ENCODE results near the gene SPTSSB. TPM values are rescaled to one million over a fixed set of nuclear protein-coding genes. Genes with fewer than 3 reads are reported as not detected.

Gene SPTSSB
- total RNA-seq, 2 donors from 2014 or later, result 0.98 to 1.1 TPM

GRCh38 chr3:161395115-161396012 lies 24.0 kb upstream of the SPTSSB start:
- DNase-seq (no peak), ATAC-seq (no peak)
- intact Hi-C loops (cut with DNase I, micrococcal nuclease), result no loop called here

- ATAC-seq, result no peak
- no peak for DNase-seq
- intact Hi-C loops (cut with DNase I, micrococcal nuclease), result no loop called here
Observed at GRCh38 chr3:161393803-161394202, 22.5 kb upstream of the SPTSSB start.

- peak; percentile 76 for ATAC-seq
- DNase-seq, result no peak
- intact Hi-C loops (cut with DNase I, micrococcal nuclease), result no loop called here
Observed at GRCh38 chr3:161393310-161393709, 22.0 kb upstream of the SPTSSB start.

GRCh38 chr3:161392853-161393252 lies 21.5 kb upstream of the SPTSSB start:
- intact Hi-C loops (cut with DNase I, micrococcal nuclease), result no loop called here
- ATAC-seq, result no peak
- DNase-seq, result no peak

- intact Hi-C loops (cut with DNase I, micrococcal nuclease), result no loop called here
- ATAC-seq (peak; percentile 43), DNase-seq (no peak)
Observed at GRCh38 chr3:161390200-161390599, 18.9 kb upstream of the SPTSSB start.

GRCh38 chr3:161389445-161390035 lies 18.2 kb upstream of the SPTSSB start:
- intact Hi-C loops (cut with DNase I, micrococcal nuclease), result no loop called here
- DNase-seq, result no peak
- no peak for ATAC-seq

- no peak for DNase-seq
- no peak for ATAC-seq
- intact Hi-C loops (cut with DNase I, micrococcal nuclease), result no loop called here
Observed at GRCh38 chr3:161388855-161389254, 17.5 kb upstream of the SPTSSB start.

GRCh38 chr3:161386991-161387770 lies 15.9 kb upstream of the SPTSSB start:
- ATAC-seq (no peak), DNase-seq (no peak)
- intact Hi-C loops (cut with DNase I, micrococcal nuclease), result no loop called here

GRCh38 chr3:161372321-161373260 lies 1.3 kb upstream of the SPTSSB start:
- intact Hi-C loops (cut with DNase I, micrococcal nuclease), result no loop called here
- ATAC-seq, result peak; percentile 64
- DNase-seq, result peak in 1 of 2 donors; percentile 11

GRCh38 chr3:161369531-161369930 lies 1.8 kb downstream of the SPTSSB start:
- no peak for ATAC-seq
- DNase-seq, result no peak
- intact Hi-C loops (cut with DNase I, micrococcal nuclease), result no loop called here

- ATAC-seq (no peak), DNase-seq (no peak)
- intact Hi-C loops (cut with DNase I, micrococcal nuclease), result no loop called here
Observed at GRCh38 chr3:161366094-161366493, 5.2 kb downstream of the SPTSSB start.

- ATAC-seq (peak; percentile 41), DNase-seq (no peak)
- intact Hi-C loops (cut with DNase I, micrococcal nuclease), result no loop called here
Observed at GRCh38 chr3:161358488-161358887, 12.8 kb downstream of the SPTSSB start.

GRCh38 chr3:161356287-161356686 lies 15.0 kb downstream of the SPTSSB start:
- ATAC-seq, result no peak
- intact Hi-C loops (cut with DNase I, micrococcal nuclease), result no loop called here
- no peak for DNase-seq

- no peak for DNase-seq
- no peak for ATAC-seq
- intact Hi-C loops (cut with DNase I, micrococcal nuclease), result no loop called here
Observed at GRCh38 chr3:161355508-161355907, 15.8 kb downstream of the SPTSSB start.

GRCh38 chr3:161354554-161354953 lies 16.8 kb downstream of the SPTSSB start:
- intact Hi-C loops (cut with DNase I, micrococcal nuclease), result no loop called here
- no peak for ATAC-seq
- no peak for DNase-seq

GRCh38 chr3:161351330-161351729 lies 20.0 kb downstream of the SPTSSB start:
- DNase-seq, result no peak
- no peak for ATAC-seq
- intact Hi-C loops (cut with DNase I, micrococcal nuclease), result no loop called here

- DNase-seq, result no peak
- intact Hi-C loops (cut with DNase I, micrococcal nuclease), result no loop called here
- no peak for ATAC-seq
Observed at GRCh38 chr3:161350916-161351315, 20.4 kb downstream of the SPTSSB start.

- no peak for ATAC-seq
- intact Hi-C loops (cut with DNase I, micrococcal nuclease), result no loop called here
Observed at GRCh38 chr3:161349529-161350312, 21.6 kb downstream of the SPTSSB start.

More at GRCh38 chr3:161349529-161350312, 21.6 kb downstream of the SPTSSB start:
- DNase-seq, result no peak
